HG03521 (cell line): ENCODE measurements around the gene ARHGEF16.

Experiments used
- ATAC-seq: cut with Tn5 transposase; IDR thresholded peaks from one replicate; pipeline ENCODE4 v1.9.1; 2021; ENCODE audit warnings: mild to moderate bottlenecking, moderate library complexity; ENCODE audit not compliant: unreplicated experiment

ARHGEF16 gene

GRCh38 chr1:3455670-3456448 is 1.4 kb downstream of the ARHGEF16 start:
- ATAC-seq, result no peak

DNA sequence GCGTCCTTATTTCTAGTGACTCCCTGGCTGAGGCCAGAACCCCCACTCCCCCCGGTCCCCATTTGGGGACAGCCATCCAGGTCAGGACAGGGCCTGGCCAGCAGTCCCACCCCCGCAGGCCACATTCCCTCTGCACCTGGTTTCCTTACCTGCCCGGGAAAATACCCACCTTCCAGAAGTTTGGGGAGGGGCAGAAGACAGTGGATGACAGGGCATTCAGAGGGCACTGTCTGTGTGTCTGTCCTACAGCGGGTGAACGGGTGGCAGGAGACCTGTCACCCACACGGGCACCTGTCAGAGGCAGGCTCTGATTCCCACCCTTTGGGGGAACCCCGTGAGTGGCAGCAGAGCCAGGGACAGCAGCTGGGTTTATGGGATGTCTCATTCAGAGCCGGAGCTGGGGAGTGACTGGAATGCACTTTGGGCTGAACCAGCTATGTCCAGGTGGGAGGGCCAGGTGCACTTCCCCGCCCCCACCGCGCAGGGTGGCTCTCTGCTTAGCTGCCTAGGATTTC is 2.0 kb downstream of the ARHGEF16 start:
- no peak for ATAC-seq

DNA sequence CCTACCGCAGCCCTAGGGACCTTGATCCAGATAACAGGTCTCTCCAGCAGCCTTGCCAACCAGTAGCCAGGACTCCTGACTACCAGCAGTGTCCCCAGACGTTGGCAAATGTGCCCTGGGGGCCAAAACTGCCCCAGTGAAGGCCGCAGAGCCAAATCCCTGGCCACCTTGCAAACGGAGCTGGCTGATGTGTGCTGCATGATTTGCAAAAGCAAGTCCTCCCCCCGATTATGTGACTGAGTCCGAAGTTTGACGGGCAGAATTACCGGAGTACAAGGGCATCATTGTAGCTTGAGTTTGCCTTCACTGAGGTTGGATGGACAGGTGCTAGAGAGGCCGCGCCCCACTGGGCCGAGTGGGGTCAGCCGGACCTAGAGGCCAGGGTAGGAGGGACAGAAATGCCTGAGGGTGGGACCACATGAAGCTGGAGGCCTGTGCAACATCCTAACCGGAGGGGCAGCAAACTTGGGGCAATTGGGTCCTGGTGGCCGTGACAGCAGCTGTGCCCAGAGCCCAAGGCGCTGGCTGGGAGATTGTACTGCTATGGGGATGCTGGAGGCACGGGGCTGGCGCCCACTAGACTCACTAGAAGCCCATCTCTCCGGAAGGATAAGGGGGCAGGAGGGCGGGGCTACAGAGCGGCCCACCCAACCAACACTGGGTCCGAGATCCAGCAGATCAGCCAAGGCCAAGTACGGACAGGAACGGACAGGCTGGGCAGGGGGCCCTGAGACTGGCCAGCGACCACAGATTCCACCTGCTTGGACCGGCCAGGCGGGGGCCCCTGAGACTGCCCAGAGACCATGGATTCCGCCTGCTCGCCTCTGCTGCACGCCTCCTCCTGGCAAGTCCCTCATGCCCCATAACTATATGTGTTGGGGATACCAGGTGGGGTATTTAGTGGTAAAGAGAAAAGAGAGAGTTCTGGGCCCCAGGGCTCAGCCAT is 2.8 kb downstream of the ARHGEF16 start:
- ATAC-seq, result no peak

GRCh38 chr1:3457910-3458883 is 3.7 kb downstream of the ARHGEF16 start:
- no peak for ATAC-seq

DNA sequence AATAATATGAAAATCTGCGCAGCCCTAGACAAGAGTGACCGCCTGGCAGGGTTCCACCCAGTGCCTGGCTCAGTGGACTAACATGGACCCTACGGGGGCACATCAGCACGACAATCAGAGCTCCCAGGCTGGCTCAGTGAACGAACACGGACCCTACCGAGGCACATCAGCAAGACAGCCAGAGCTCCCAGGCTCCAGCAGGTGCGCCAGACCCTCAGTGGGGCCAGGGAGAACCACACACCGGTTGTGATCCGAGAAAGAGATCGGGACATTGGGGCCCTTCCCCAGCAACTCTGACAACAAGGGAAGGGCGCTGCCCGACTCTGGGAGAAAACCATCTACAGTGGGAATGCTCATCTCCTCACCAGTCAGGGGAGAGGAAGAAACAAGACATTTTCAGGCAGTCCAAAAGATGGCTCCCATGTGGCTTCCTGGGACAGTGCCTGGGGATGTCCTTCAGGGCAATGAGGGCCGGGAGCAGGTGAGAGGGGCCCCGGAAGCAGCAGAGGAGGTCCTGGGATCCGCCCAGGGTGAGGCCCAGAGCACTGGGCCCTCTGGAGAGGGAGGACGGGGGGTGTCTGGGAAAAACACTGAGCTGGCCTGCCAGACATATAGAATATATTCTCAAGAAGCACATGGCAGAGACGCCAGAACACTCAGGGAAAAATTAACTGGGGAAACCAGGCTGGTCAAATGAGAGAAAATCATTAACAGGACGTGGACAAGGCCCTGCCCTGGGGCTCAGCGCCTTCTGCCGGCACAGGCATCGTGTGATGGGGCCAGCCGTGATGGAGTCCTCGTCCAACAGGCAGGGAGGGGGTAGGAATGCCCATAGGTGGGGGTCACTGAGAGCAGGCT is 4.8 kb downstream of the ARHGEF16 start:
- ATAC-seq, result no peak

DNA sequence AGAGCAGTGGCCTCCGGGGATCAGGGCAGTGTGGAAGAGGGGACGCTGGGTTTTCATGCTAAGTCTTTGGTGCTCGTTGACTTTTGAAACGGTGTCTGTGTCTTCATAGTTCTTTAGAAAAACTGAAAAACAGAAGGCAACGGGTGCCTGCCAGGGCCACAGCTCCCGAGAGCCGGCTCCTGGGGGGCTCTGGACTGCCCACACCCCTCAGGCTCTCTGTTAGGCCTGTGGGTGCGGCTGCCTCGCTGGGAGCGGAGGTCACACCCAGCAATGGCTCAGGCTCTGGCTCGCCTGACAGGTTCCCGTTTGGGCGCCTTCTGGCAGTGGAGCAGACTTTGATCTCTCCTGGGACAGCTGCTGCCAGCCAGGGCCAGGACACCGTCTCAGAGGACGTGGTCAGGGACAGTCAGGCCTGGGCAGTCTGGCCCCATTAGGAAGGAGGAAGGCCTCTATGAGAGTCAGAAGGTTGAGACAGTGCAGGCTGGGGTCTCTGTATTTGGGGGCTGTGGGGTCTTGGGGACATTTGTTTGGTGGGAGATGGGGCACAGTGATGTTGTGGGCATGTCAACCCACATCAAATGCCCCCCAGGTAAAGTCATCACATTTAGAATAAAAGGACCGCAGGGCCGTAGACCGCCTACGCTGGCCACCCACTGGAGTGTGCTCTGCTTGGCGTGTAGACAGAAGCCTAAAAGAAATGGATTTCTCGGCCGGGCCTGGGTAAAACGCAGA is 5.6 kb downstream of the ARHGEF16 start:
- ATAC-seq, result no peak

GRCh38 chr1:3460672-3461131 is 6.2 kb downstream of the ARHGEF16 start:
- no peak for ATAC-seq

- ATAC-seq, result no peak
Measured at GRCh38 chr1:3461238-3461933, 6.9 kb downstream of the ARHGEF16 start.

- no peak for ATAC-seq
Measured at GRCh38 chr1:3461934-3462275, 7.4 kb downstream of the ARHGEF16 start.

- ATAC-seq, result no peak
Measured at GRCh38 chr1:3462356-3463012, 8.0 kb downstream of the ARHGEF16 start.

DNA sequence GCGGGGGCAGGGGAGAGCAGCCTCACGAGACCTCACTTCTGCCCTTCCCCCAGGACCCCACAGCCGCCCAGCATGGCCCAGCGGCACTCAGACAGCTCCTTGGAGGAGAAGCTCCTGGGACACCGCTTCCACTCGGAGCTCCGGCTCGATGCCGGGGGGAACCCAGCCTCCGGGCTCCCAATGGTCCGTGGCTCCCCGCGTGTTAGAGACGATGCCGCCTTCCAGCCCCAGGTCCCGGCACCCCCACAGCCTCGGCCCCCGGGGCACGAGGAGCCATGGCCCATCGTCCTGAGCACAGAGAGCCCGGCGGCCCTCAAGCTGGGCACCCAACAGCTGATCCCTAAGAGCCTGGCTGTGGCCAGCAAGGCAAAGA is 8.5 kb downstream of the ARHGEF16 start:
- ATAC-seq, result no peak

GRCh38 chr1:3463408-3463863 is 9.0 kb downstream of the ARHGEF16 start:
- ATAC-seq, result no peak

- no peak for ATAC-seq
Measured at GRCh38 chr1:3463891-3464648, 9.6 kb downstream of the ARHGEF16 start.

DNA sequence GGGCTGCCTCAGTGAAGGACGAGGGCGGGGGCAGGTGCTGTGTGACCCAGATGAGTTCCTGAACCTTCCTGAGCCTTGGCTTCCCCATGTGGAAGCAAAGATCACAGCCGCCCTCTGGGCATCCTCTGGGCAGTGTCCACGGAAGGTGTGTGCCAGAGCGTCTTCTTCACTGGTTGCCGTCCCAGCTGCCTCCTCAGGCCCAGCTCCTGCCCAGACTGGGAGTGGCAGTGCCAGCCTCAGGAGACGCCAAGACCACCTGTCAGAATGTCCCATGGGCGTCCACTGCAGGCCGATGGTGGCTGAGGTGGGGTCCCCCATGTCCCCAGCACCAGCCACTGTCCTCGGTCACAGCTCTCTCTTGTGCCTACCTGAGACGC is 10.2 kb downstream of the ARHGEF16 start:
- ATAC-seq, result no peak

DNA sequence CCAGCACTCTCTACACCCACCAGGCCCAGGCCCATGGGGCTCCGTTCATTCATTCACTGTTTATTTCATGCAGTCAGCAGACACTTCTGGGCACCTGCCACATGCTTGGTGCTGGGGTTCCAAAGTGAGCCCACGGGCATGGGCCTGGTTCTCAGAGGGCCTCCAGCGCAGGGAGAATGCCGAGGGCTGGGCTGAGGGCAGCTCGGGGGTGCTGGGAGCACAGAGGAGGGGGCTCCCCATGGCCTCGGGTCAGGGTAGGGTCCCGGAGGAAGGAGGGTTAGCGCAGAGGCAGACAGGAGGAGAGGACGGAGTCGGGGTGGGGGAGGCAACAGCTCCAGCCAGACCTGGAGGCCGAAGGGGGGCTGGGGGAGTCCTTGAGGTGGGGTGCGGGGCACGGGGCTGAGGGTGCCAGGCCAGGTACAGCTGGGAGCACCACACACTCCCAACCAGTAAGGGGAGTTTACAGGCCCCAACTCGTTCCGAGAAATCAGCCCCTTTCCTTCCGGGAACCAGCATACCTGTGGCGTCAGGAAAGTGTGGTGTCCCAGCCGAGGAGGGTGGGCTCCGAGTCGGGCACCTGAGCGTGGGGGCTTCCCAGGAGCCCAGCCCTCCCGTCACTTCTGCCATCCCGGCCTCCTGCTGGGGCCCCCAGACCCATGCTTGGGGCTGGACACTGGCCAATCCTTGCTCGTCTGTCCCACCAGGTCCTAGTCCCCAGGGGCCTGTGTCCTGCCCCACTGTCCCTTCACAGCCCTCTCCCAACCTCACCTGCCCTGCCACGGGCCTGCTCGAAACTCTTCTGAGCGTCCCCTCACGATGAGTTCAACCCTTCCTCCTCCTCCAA is 10.8 kb downstream of the ARHGEF16 start:
- no peak for ATAC-seq

- no peak for ATAC-seq
Measured at GRCh38 chr1:3465935-3466321, 11.5 kb downstream of the ARHGEF16 start.
